PC-9 (cell line): ENCODE results near the gene SEMA3E.

Experiments used
- EZH2 ChIP-seq: fragments of 200-600 bp; sonication (generic); IDR thresholded peaks from 2 replicates; pipeline ENCODE4 v1.8.0; 2017; ENCODE audit warnings: antibody characterized with exemption, low read depth
- TF ChIP-seq, protein P1 (sequence below): fragments of 200-600 bp; sonication (generic); conservative IDR thresholded peaks from 2 replicates; pipeline ENCODE4 v1.6.1; 2017; ENCODE audit warnings: mixed run types, antibody characterized with exemption, mild to moderate bottlenecking, moderate library complexity

DNA sequence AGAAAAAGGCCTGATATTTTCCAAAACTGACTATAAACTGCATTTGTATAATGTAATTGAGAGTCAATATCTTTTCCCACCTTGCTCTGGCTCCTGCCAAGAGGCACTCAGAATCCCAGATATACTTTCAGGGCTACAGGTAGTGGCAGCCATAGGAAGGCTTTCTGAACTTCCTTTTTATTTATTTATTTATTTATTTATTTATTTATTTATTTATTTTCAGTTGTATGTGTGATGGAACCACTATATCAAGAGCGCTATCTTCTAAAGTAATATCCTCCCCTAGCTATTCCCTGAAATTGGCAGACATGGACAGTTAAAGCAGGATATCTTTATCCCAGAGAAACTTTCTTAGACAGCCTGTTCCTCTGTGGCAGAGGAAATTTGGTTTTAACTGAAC lies 86.7 kb downstream of the SEMA3E start:
- TF ChIP-seq, protein P1, sequence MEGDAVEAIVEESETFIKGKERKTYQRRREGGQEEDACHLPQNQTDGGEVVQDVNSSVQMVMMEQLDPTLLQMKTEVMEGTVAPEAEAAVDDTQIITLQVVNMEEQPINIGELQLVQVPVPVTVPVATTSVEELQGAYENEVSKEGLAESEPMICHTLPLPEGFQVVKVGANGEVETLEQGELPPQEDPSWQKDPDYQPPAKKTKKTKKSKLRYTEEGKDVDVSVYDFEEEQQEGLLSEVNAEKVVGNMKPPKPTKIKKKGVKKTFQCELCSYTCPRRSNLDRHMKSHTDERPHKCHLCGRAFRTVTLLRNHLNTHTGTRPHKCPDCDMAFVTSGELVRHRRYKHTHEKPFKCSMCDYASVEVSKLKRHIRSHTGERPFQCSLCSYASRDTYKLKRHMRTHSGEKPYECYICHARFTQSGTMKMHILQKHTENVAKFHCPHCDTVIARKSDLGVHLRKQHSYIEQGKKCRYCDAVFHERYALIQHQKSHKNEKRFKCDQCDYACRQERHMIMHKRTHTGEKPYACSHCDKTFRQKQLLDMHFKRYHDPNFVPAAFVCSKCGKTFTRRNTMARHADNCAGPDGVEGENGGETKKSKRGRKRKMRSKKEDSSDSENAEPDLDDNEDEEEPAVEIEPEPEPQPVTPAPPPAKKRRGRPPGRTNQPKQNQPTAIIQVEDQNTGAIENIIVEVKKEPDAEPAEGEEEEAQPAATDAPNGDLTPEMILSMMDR: no peak
- TF ChIP-seq EZH2: no peak
